K562 (cell line): ENCODE results near the gene IGSF21. TPM values are rescaled to one million over a fixed set of nuclear protein-coding genes. Genes with fewer than 3 reads are reported as not detected.

Experiments used
- ATAC-seq: fragments of 200-7000 bp; cut with Tn5 transposase; 3 replicates; pipeline ENCODE4 v1.9.1; 2020; ENCODE audit warnings: moderate library complexity
- BruUV-seq: library from RNA; stranded (reverse); fragments of 400-500 nt; replicated peaks from 2 replicates; lab custom pipeline; 2021; lab: Mats Ljungman, UMichigan
- CTCF ChIA-PET: fragments of 300-600 bp; formaldehyde crosslinking; extraction: SDS; loops from one replicate; lab custom pipeline; 2021; ENCODE audit warnings: low intra/inter-chr PET ratio; lab: Yijun Ruan, JAX
- POLR2A ChIA-PET: fragments of 300-600, 350-650 bp; sonication (Branson Sonifier 250); formaldehyde crosslinking; extraction: SDS; loops from one replicate; lab custom pipeline; 2021; ENCODE audit warnings: antibody characterized with exemption, inconsistent platforms; lab: Yijun Ruan, JAX
- DNase-seq, 4 experiments: peaks; one replicate each; pipeline versions ENCODE4 v3.0.0 to v3.0.0-alpha.2; 2011 to 2018; ENCODE audit warnings: low spot score in 3 of 4, mixed read lengths in 3 of 4; ENCODE audit errors: extremely low read depth in 1 of 4
- FAIRE-seq: peaks from 2 replicates; lab custom pipeline; 2011; peaks lifted over from hg19 to GRCh38; lab: Jason Lieb, UNC
- H2AFZ ChIP-seq: 2 replicates; pipeline ENCODE4 v1.6.0; 2011; ENCODE audit warnings: low read depth, low read length, control low read depth, inconsistent platforms
- H3K27ac ChIP-seq: fragments of 200-600 bp; 3 replicates; pipeline ENCODE4 v1.8.0; 2011; ENCODE audit warnings: low read depth, mild to moderate bottlenecking, control low read depth, inconsistent platforms, low read length, moderate library complexity, mixed read lengths; ENCODE audit errors: extremely low read depth
- H3K27me3 ChIP-seq, 2 experiments: fragments of 300-600 bp in 1 of 2; 2 replicates in 1 of 2; 3 replicates in 1 of 2; pipeline versions ENCODE4 v1.6.0 to v1.8.0; 2011; ENCODE audit warnings: inconsistent platforms in 2 of 2, low read length in 2 of 2, mild to moderate bottlenecking in 1 of 2, mixed read lengths in 1 of 2, moderate library complexity in 1 of 2; ENCODE audit not compliant: control insufficient read depth in 2 of 2, insufficient read depth in 2 of 2
- H3K36me3 ChIP-seq: fragments of 300-600 bp; 3 replicates; pipeline ENCODE4 v1.8.0; 2011; ENCODE audit warnings: mild to moderate bottlenecking, low read length, inconsistent platforms; ENCODE audit not compliant: control insufficient read depth, insufficient read depth
- H3K4me1 ChIP-seq, 2 experiments: fragments of 200-600 bp in 1 of 2; replicated peaks in 1 of 2; 2 replicates in 1 of 2; 3 replicates in 1 of 2; pipeline versions ENCODE4 v1.5.1 to v1.8.0; 2011; ENCODE audit warnings: inconsistent platforms in 2 of 2, low read length in 2 of 2, mild to moderate bottlenecking in 1 of 2, mixed read lengths in 1 of 2, moderate library complexity in 1 of 2; ENCODE audit not compliant: control insufficient read depth in 2 of 2, insufficient read depth in 2 of 2
- H3K4me2 ChIP-seq: 2 replicates; pipeline ENCODE4 v1.6.1; 2011; ENCODE audit warnings: low read length, control low read depth, inconsistent platforms, mixed read lengths; ENCODE audit not compliant: insufficient read depth
- H3K4me3 ChIP-seq: fragments of 200-600 bp; sonication (generic), shearing (Covaris generic); 2 replicates; pipeline ENCODE4 v1.5.1; 2016; ENCODE audit warnings: control low read depth, inconsistent platforms
- H3K79me2 ChIP-seq: fragments of 200-600 bp; 3 replicates; pipeline ENCODE4 v1.8.0; 2011; ENCODE audit warnings: low read length, inconsistent platforms; ENCODE audit not compliant: control insufficient read depth, insufficient read depth
- H3K9ac ChIP-seq, 2 experiments: 2 replicates each; pipeline versions ENCODE4 v1.6.0 to v1.6.1; 2011; ENCODE audit warnings: low read depth in 2 of 2, low read length in 2 of 2, control low read depth in 1 of 2, inconsistent platforms in 1 of 2, mild to moderate bottlenecking in 1 of 2, mixed read lengths in 1 of 2; ENCODE audit not compliant: insufficient read depth in 1 of 2
- H3K9me1 ChIP-seq: one replicate; pipeline ENCODE4 v1.6.0; 2011; ENCODE audit warnings: inconsistent platforms, mild to moderate bottlenecking, low read length, moderate library complexity; ENCODE audit not compliant: control insufficient read depth, insufficient read depth
- H3K9me3 ChIP-seq: replicated peaks from 2 replicates; pipeline ENCODE4 v1.5.1; 2011; ENCODE audit warnings: low read depth, low read length, inconsistent platforms; ENCODE audit not compliant: control insufficient read depth, insufficient read depth
- H4K20me1 ChIP-seq: replicated peaks from 2 replicates; pipeline ENCODE4 v1.6.1; 2011; ENCODE audit warnings: low read length, inconsistent platforms, mixed read lengths; ENCODE audit not compliant: control insufficient read depth, insufficient read depth
- CTBP1 ChIP-seq: fragments of 450-650 bp; IDR thresholded peaks from 2 replicates; pipeline ENCODE4 v1.6.1; 2016; ENCODE audit warnings: borderline replicate concordance
- FOXM1 ChIP-seq, 2 experiments: fragments of 450-650 bp in 1 of 2; sonication (generic) in 1 of 2; formaldehyde crosslinking in 1 of 2; IDR thresholded peaks; 2 replicates each; pipeline versions ENCODE4 v1.6.1 to v1.9.0; 2017 to 2022; ENCODE audit warnings: low read depth in 2 of 2, mild to moderate bottlenecking in 2 of 2, missing genetic modification reagents in 1 of 2, moderate library complexity in 1 of 2
- GATAD2A ChIP-seq: fragments of 450-650 bp; IDR thresholded peaks from 2 replicates; pipeline ENCODE4 v1.6.1; 2017
- GTF2A2 ChIP-seq: IDR thresholded peaks from 2 replicates; pipeline ENCODE4 v1.6.1; 2016; ENCODE audit warnings: mild to moderate bottlenecking, missing genetic modification characterization, missing compliant biosample characterization
- KLF13 ChIP-seq: fragments of 450-650 bp; IDR thresholded peaks from 2 replicates; pipeline ENCODE4 v1.6.1; 2016; ENCODE audit warnings: missing genetic modification characterization, low read depth, mild to moderate bottlenecking, missing compliant biosample characterization, moderate library complexity, borderline replicate concordance
- KLF6 ChIP-seq: fragments of 250-450 bp; sonication (Bioruptor Pico); IDR thresholded peaks from 2 replicates; pipeline ENCODE4 v1.4.0; 2020; ENCODE audit warnings: mild to moderate bottlenecking, moderate library complexity, borderline replicate concordance
- MTF1 ChIP-seq: fragments of 250-450 bp; sonication (Bioruptor Pico); IDR thresholded peaks from 2 replicates; pipeline ENCODE4 v1.9.0; 2021; ENCODE audit warnings: moderate library complexity, mild to moderate bottlenecking, inconsistent platforms, borderline replicate concordance
- NR2C2 ChIP-seq, 2 experiments: fragments of 200-800 bp in 1 of 2; sonication (Bioruptor generic) in 1 of 2; sonication (generic) in 1 of 2; formaldehyde crosslinking in 1 of 2; IDR thresholded peaks; 2 replicates each; pipeline versions ENCODE4 v1.6.1 to v1.8.0; 2016 to 2022; ENCODE audit warnings: mild to moderate bottlenecking in 1 of 2, missing compliant biosample characterization in 1 of 2, missing genetic modification characterization in 1 of 2, missing genetic modification reagents in 1 of 2
- PHF21A ChIP-seq: fragments of 450-650 bp; IDR thresholded peaks from 2 replicates; pipeline ENCODE4 v1.6.1; 2017; ENCODE audit warnings: low read depth, borderline replicate concordance
- PYGO2 ChIP-seq: fragments of 450-650 bp; IDR thresholded peaks from 2 replicates; pipeline ENCODE4 v1.6.1; 2016; ENCODE audit warnings: mild to moderate bottlenecking, missing genetic modification characterization, moderate library complexity, missing compliant biosample characterization
- ZBED1 ChIP-seq: IDR thresholded peaks from 2 replicates; pipeline ENCODE4 v1.6.1; 2014
- ZNF184 ChIP-seq: sonication (generic); formaldehyde crosslinking; IDR thresholded peaks from 2 replicates; pipeline ENCODE4 v1.5.0; 2020; ENCODE audit warnings: missing genetic modification reagents
- ZNF311 ChIP-seq: fragments of 250-450 bp; sonication (Bioruptor Pico); IDR thresholded peaks from 2 replicates; pipeline ENCODE4 v1.4.0; 2020; ENCODE audit warnings: mild to moderate bottlenecking, moderate library complexity
- ZNF354B ChIP-seq: fragments of 250-450 bp; sonication (Bioruptor Pico); IDR thresholded peaks from 2 replicates; pipeline ENCODE4 v1.4.0; 2020
- WGBS: fragments of 100-300 bp; shearing (Covaris generic); methylation state at CpG from one replicate; pipeline ENCODE4 v1.1.6; 2016; ENCODE audit warnings: low coverage, mixed read lengths; ENCODE audit not compliant: insufficient coverage; ENCODE audit errors: missing lambda C conversion rate; 5-methylcytosine and 5-hydroxymethylcytosine counted together
- in situ Hi-C: fragments of 300-500 bp; cut with MboI; formaldehyde crosslinking; loops from 4 replicates; pipeline ENCODE4 v1.15.0; 2018; ENCODE audit warnings: inconsistent platforms, mixed read lengths
- intact Hi-C: fragments of 100-400 bp; cut with micrococcal nuclease; formaldehyde crosslinking; loops from 2 replicates; pipeline ENCODE4 v1.14.2; 2022
- polyA plus RNA-seq, 8 experiments: library from polyadenylated mRNA; depleted of rRNA in 4 of 8; stranded (reverse) in 5 of 8; unstranded in 3 of 8; fragments of >200 nt; fragmentation: Nextera tagmentation in 2 of 8; fragmentation: Illumina TruSeq in 1 of 8; extraction: Ambion mirVana in 2 of 8; extraction: Trizol in 1 of 8; gene quantifications; 2 replicates each; pipeline versions ENCODE4 v1.2.1 to v1.2.3, GENCODE V29; 2011 to 2014; ENCODE audit warnings: inconsistent platforms in 1 of 8, missing spikeins in 1 of 8
- total RNA-seq, 7 experiments: library from RNA; depleted of rRNA in 6 of 7; stranded (reverse); fragments of >200 nt in 6 of 7; fragmentation: Illumina TruSeq in 2 of 7; extraction: Trizol in 2 of 7; gene quantifications; 2 replicates each; pipeline versions ENCODE4 v1.2.1 to v1.2.3, GENCODE V29; 2011 to 2021; ENCODE audit warnings: low replicate concordance in 1 of 7
- TF ChIP-seq, protein P1 (sequence below): fragments of 250-450 bp; sonication (Bioruptor Pico); IDR thresholded peaks from 2 replicates; pipeline ENCODE4 v1.4.0; 2020; ENCODE audit warnings: mild to moderate bottlenecking, moderate library complexity
- TF ChIP-seq, protein P2 (sequence below): fragments of 450-650 bp; IDR thresholded peaks from 2 replicates; pipeline ENCODE4 v1.6.1; 2017; ENCODE audit warnings: mild to moderate bottlenecking, moderate library complexity

Gene IGSF21
- total and polyA plus RNA-seq, 9 of the 15 experiments (the other 6 are each of a cell fraction or from before 2014, with no cell fraction given): not detected

DNA sequence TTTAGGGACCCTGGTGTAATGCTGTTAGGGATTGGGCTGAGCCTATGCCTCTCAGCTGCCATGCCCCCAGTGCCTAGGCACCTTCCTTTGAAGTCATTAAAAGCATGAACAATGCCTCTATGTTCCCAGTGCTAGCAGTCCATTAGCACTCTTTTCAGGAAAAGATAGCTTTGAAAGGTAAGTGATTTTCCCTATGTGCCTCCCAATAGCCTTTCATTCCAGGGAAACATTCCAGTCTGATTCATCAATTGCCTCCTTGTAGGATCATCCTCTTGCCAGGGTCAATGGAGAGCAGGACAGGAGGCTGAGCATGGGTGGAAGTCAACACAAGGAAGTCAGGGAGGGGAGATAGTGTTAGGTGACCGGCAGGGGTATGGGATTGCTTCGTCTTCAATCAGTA lies 8.6 kb upstream of the IGSF21 start:
- H3K79me2 ChIP-seq: no peaks in the 10 kb centered on the region
- no peak overlapping the region for H2AFZ ChIP-seq
- no peak overlapping the region for H3K4me3 ChIP-seq
- in situ Hi-C loops (no loop called here), intact Hi-C loops (no loop called here)
- TF ChIP-seq, protein P1, sequence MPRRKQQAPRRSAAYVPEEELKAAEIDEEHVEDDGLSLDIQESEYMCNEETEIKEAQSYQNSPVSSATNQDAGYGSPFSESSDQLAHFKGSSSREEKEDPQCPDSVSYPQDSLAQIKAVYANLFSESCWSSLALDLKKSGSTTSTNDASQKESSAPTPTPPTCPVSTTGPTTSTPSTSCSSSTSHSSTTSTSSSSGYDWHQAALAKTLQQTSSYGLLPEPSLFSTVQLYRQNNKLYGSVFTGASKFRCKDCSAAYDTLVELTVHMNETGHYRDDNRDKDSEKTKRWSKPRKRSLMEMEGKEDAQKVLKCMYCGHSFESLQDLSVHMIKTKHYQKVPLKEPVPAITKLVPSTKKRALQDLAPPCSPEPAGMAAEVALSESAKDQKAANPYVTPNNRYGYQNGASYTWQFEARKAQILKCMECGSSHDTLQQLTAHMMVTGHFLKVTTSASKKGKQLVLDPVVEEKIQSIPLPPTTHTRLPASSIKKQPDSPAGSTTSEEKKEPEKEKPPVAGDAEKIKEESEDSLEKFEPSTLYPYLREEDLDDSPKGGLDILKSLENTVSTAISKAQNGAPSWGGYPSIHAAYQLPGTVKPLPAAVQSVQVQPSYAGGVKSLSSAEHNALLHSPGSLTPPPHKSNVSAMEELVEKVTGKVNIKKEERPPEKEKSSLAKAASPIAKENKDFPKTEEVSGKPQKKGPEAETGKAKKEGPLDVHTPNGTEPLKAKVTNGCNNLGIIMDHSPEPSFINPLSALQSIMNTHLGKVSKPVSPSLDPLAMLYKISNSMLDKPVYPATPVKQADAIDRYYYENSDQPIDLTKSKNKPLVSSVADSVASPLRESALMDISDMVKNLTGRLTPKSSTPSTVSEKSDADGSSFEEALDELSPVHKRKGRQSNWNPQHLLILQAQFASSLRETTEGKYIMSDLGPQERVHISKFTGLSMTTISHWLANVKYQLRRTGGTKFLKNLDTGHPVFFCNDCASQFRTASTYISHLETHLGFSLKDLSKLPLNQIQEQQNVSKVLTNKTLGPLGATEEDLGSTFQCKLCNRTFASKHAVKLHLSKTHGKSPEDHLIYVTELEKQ: no peak
- no peak for TF ChIP-seq KLF6
- no peak for TF ChIP-seq ZBED1
- TF ChIP-seq ZNF311 (CRISPR knock-in tag): no peak
- TF ChIP-seq PYGO2 (tag): no peak
- TF ChIP-seq CTBP1: no peak
- TF ChIP-seq MTF1 (CRISPR knock-in tag): no peak
- TF ChIP-seq ZNF354B (CRISPR knock-in tag): no peak
- no peak for TF ChIP-seq NR2C2 (CRISPR knock-in tag; IDR thresholded peaks at IDR 0.05)
- TF ChIP-seq NR2C2 (tag; IDR thresholded peaks at IDR 0.05): no peak
- no peak for TF ChIP-seq ZNF184
- no peak for TF ChIP-seq KLF13
- no peak for TF ChIP-seq PHF21A
- no peak for TF ChIP-seq FOXM1 (IDR thresholded peaks at IDR 0.05; ENCODE audit: low read depth)
- no peak for TF ChIP-seq FOXM1 (CRISPR knock-in tag; IDR thresholded peaks at IDR 0.05; ENCODE audit: low read depth)
- TF ChIP-seq GATAD2A: no peak
- no peak for TF ChIP-seq GTF2A2
- TF ChIP-seq, protein P2, sequence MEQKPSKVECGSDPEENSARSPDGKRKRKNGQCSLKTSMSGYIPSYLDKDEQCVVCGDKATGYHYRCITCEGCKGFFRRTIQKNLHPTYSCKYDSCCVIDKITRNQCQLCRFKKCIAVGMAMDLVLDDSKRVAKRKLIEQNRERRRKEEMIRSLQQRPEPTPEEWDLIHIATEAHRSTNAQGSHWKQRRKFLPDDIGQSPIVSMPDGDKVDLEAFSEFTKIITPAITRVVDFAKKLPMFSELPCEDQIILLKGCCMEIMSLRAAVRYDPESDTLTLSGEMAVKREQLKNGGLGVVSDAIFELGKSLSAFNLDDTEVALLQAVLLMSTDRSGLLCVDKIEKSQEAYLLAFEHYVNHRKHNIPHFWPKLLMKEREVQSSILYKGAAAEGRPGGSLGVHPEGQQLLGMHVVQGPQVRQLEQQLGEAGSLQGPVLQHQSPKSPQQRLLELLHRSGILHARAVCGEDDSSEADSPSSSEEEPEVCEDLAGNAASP: no peak
- ChIA-PET CTCF (interaction anchor here (0.6 kb wide), 1 partner anchor 151 kb away, joined by 4 read pairs; no protein-coding TSS in a partner anchor), POLR2A (no interaction called here)
- no peak overlapping the region for H3K9ac ChIP-seq
- FAIRE-seq: no peak
- H3K36me3 ChIP-seq: no peaks in the 10 kb centered on the region
- WGBS: 4% methylated on average over 2 of the region's 2 CpGs
- no peak for DNase-seq
- no peaks in the 10 kb centered on the region for H3K9me1 ChIP-seq
- 0 out of 2 replicates have a peak, but pooled peaks cover 8% of the 10 kb centered on the region for H4K20me1 ChIP-seq
- no peaks in the 10 kb centered on the region for H3K9me3 ChIP-seq
- no peaks in the 10 kb centered on the region for H3K4me1 ChIP-seq
- no peaks in the 10 kb centered on the region; a peak in 1 of 5 replicates for H3K27me3 ChIP-seq
- BruUV-seq: no TSS peak
- no peak overlapping the region; the same call in 2 of the 3 replicates for H3K27ac ChIP-seq
- H3K4me2 ChIP-seq: no peak overlapping the region
- no peak for ATAC-seq
